SK-N-SH (cell line): Measurements from ENCODE around the gene TAF1B. TPM values are rescaled to one million over a fixed set of nuclear protein-coding genes. Genes with fewer than 3 reads are reported as not detected.

Experiments used
- CTCF ChIA-PET: fragments of 300-600, 350-600 bp; formaldehyde crosslinking; extraction: SDS; loops from one replicate; lab custom pipeline; 2021; lab: Yijun Ruan, JAX
- POLR2A ChIA-PET: fragments of 350-600 bp; sonication (Branson Sonifier 250); formaldehyde crosslinking; extraction: SDS; loops from one replicate; lab custom pipeline; 2020; ENCODE audit warnings: antibody characterized with exemption, inconsistent platforms; lab: Yijun Ruan, JAX
- DNase-seq: peaks from one replicate; pipeline ENCODE4 v3.0.0; 2012
- H2AFZ ChIP-seq: fragments of 200-600 bp; sonication (generic); 2 replicates; pipeline ENCODE4 v1.8.1; 2016; ENCODE audit warnings: antibody characterized with exemption, mild to moderate bottlenecking, low read depth
- H3F3A ChIP-seq: fragments of 200-600 bp; sonication (generic); replicated peaks from 2 replicates; pipeline ENCODE3; 2016; ENCODE audit warnings: antibody characterized with exemption, mild to moderate bottlenecking; ENCODE audit not compliant: insufficient read depth
- H3K27ac ChIP-seq, 2 experiments: fragments of 200-500 bp in 1 of 2; fragments of 200-600 bp in 1 of 2; sonication (Bioruptor generic) in 1 of 2; sonication (generic), shearing (Covaris generic) in 1 of 2; 2 replicates each; pipeline versions ENCODE4 v1.5.1 to v1.6.1; 2014 to 2016; ENCODE audit warnings: low read depth in 2 of 2, inconsistent platforms in 1 of 2, low read length in 1 of 2, mild to moderate bottlenecking in 1 of 2, mixed read lengths in 1 of 2
- H3K27me3 ChIP-seq: fragments of 200-600 bp; sonication (generic), shearing (Covaris generic); 2 replicates; pipeline ENCODE4 v1.6.1; 2016; ENCODE audit warnings: mixed run types; ENCODE audit not compliant: insufficient read depth
- H3K36me3 ChIP-seq, 2 experiments: fragments of 200-500 bp in 1 of 2; fragments of 200-600 bp in 1 of 2; sonication (Bioruptor generic) in 1 of 2; sonication (generic) in 1 of 2; replicated peaks in 1 of 2; 2 replicates each; pipeline versions ENCODE3 to v1.5.1; 2014 to 2016; ENCODE audit warnings: low read length in 1 of 2, mild to moderate bottlenecking in 1 of 2; ENCODE audit not compliant: insufficient read depth in 2 of 2, control insufficient read depth in 1 of 2
- H3K4me1 ChIP-seq, 2 experiments: fragments of 200-500 bp in 1 of 2; fragments of 200-600 bp in 1 of 2; sonication (Bioruptor generic) in 1 of 2; sonication (generic), shearing (Covaris generic) in 1 of 2; 2 replicates each; pipeline versions ENCODE4 v1.5.1 to v1.6.1; 2014 to 2016; ENCODE audit warnings: low read depth in 1 of 2, low read length in 1 of 2, mixed run types in 1 of 2; ENCODE audit not compliant: insufficient read depth in 2 of 2, control insufficient read depth in 1 of 2
- H3K4me2 ChIP-seq: fragments of 200-600 bp; sonication (generic), shearing (Covaris generic); 2 replicates; pipeline ENCODE4 v1.6.1; 2017; ENCODE audit warnings: mixed run types
- H3K4me3 ChIP-seq, 2 experiments: fragments of 200-500 bp in 1 of 2; fragments of 200-600 bp in 1 of 2; sonication (Bioruptor generic) in 1 of 2; sonication (generic), shearing (Covaris generic) in 1 of 2; 2 replicates each; pipeline versions ENCODE4 v1.5.1 to v1.8.1; 2014 to 2016; ENCODE audit warnings: low read depth in 2 of 2, inconsistent platforms in 1 of 2, low read length in 1 of 2, mild to moderate bottlenecking in 1 of 2, mixed read lengths in 1 of 2, moderate library complexity in 1 of 2
- H3K79me2 ChIP-seq: fragments of 200-600 bp; sonication (generic); 2 replicates; pipeline ENCODE4 v1.8.1; 2017; ENCODE audit warnings: mild to moderate bottlenecking; ENCODE audit not compliant: insufficient read depth
- H3K9ac ChIP-seq: fragments of 200-600 bp; sonication (generic); 2 replicates; pipeline ENCODE4 v1.6.1; 2017; ENCODE audit warnings: mixed run types
- H3K9me2 ChIP-seq: fragments of 200-600 bp; sonication (generic); 2 replicates; pipeline ENCODE4 v1.6.1; 2017; ENCODE audit warnings: mixed run types
- H3K9me3 ChIP-seq: fragments of 200-600 bp; sonication (generic); 2 replicates; pipeline ENCODE4 v1.6.1; 2017; ENCODE audit warnings: mixed run types, mild to moderate bottlenecking, moderate library complexity
- H4K20me1 ChIP-seq: fragments of 200-600 bp; sonication (generic); 2 replicates; pipeline ENCODE4 v1.6.1; 2017; ENCODE audit warnings: mild to moderate bottlenecking, mixed run types; ENCODE audit not compliant: insufficient read depth
- EP300 ChIP-seq, 2 experiments: IDR thresholded peaks; 2 replicates each; pipeline versions ENCODE4 v1.4.0 to v1.6.1; 2012; ENCODE audit warnings: borderline replicate concordance in 1 of 2, low read depth in 1 of 2, low read length in 1 of 2
- EZH2phosphoT487 ChIP-seq: fragments of 200-600 bp; sonication (generic); IDR thresholded peaks from 2 replicates; pipeline ENCODE4 v1.6.1; 2017; ENCODE audit warnings: low read depth, mixed run types, mild to moderate bottlenecking, antibody characterized with exemption, moderate library complexity, borderline replicate concordance
- FOXJ3 ChIP-seq: sonication (generic); formaldehyde crosslinking; IDR thresholded peaks from 2 replicates; pipeline ENCODE4 v1.5.1; 2020; ENCODE audit warnings: mild to moderate bottlenecking, missing genetic modification reagents
- GABPA ChIP-seq: IDR thresholded peaks from 2 replicates; pipeline ENCODE4 v1.4.0; 2012; ENCODE audit warnings: low read depth, mild to moderate bottlenecking
- JUND ChIP-seq: IDR thresholded peaks from 2 replicates; pipeline ENCODE4 v1.4.0; 2012
- MEF2A ChIP-seq: IDR thresholded peaks from 2 replicates; pipeline ENCODE4 v1.4.0; 2012; ENCODE audit warnings: low read depth, borderline replicate concordance
- MXI1 ChIP-seq: IDR thresholded peaks from 2 replicates; pipeline ENCODE4 v1.6.1; 2012; ENCODE audit warnings: mild to moderate bottlenecking, low read depth, low read length, improper control_type of control experiment
- NFIC ChIP-seq: IDR thresholded peaks from 2 replicates; pipeline ENCODE4 v1.4.0; 2012; ENCODE audit warnings: borderline replicate concordance
- NRF1 ChIP-seq: IDR thresholded peaks from 2 replicates; pipeline ENCODE4 v1.6.1; 2012; ENCODE audit warnings: low read depth, mild to moderate bottlenecking, low read length
- RAD21 ChIP-seq: IDR thresholded peaks from 2 replicates; pipeline ENCODE4 v1.6.1; 2012; ENCODE audit warnings: mild to moderate bottlenecking, low read length
- SMC3 ChIP-seq: IDR thresholded peaks from 2 replicates; pipeline ENCODE4 v1.6.1; 2012; ENCODE audit warnings: low read depth, low read length, improper control_type of control experiment
- TAF1 ChIP-seq: IDR thresholded peaks from 2 replicates; pipeline ENCODE4 v1.6.1; 2012; ENCODE audit warnings: low read depth, mild to moderate bottlenecking, low read length, moderate library complexity, borderline replicate concordance
- YY1 ChIP-seq: IDR thresholded peaks from 2 replicates; pipeline ENCODE4 v1.4.0; 2012; ENCODE audit warnings: low read depth, mild to moderate bottlenecking
- WGBS: methylation state at CpG from one replicate; pipeline ENCODE4 v1.1.6; 2017; ENCODE audit warnings: low lambda C conversion rate; 5-methylcytosine and 5-hydroxymethylcytosine counted together
- polyA plus RNA-seq, 3 experiments: library from polyadenylated mRNA; depleted of rRNA; stranded (reverse); fragments of >200 nt; gene quantifications; 2 replicates each; pipeline ENCODE4 v1.2.3, GENCODE V29; 2012
- TF ChIP-seq, protein P1 (sequence below): IDR thresholded peaks from 2 replicates; pipeline ENCODE4; 2012
- TF ChIP-seq, protein P2 (sequence below): fragments of 200-600 bp; sonication (generic); IDR thresholded peaks from 2 replicates; pipeline ENCODE4 v1.6.1; 2017; ENCODE audit warnings: antibody characterized with exemption, mild to moderate bottlenecking, moderate library complexity
- TF ChIP-seq, protein P3 (sequence below): IDR thresholded peaks from 2 replicates; pipeline ENCODE4 v1.4.0; 2012; ENCODE audit warnings: low read depth, borderline replicate concordance
- TF ChIP-seq, protein P4 (sequence below): IDR thresholded peaks from 2 replicates; pipeline ENCODE4 v1.4.0; 2012; ENCODE audit warnings: low read depth
- TF ChIP-seq, protein P5 (sequence below): IDR thresholded peaks from 2 replicates; pipeline ENCODE4 v1.6.1; 2012; ENCODE audit warnings: mild to moderate bottlenecking, low read depth, low read length, moderate library complexity

The TAF1B gene
- polyA plus RNA-seq, 1 of the 3 experiments (the other 2 are of a cell fraction) = 7.8 TPM

DNA sequence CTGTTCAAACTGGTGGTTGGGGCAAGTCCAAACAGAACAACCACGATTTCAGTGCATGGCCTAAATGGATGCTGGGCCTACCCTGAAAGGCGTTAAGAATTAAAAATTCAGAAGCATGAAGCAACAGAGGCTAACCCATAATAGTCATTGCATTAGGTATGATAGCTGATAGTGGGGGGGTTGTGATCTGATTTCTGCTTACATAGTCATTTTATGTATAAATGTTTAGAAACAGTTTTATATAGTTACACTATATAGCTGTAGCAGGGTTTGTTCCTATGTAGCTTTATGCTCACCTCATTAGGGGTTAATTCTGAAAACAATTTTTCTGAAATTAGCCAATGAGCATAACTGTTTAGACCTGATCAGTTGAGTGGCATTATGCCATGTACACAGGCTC, 9.6 kb downstream of the TAF1B start:
- H3K4me3 ChIP-seq = no peak overlapping the region
- WGBS = 97% methylated on average over 2 of the region's 2 CpGs
- H2AFZ ChIP-seq = no peak overlapping the region
- ChIA-PET CTCF (interaction anchor here (0.6 to 1.1 kb wide), 3 partner anchors 39 to 220 kb away, joined by 3 read pairs; no protein-coding TSS in a partner anchor), POLR2A (interaction anchor here (1.5 kb wide), 1 partner anchor 9 kb away, joined by 5 read pairs; the partner anchor contains the start of gene TAF1B)
- DNase-seq = no peak
- H3F3A ChIP-seq = no peaks in the 10 kb centered on the region
- no peaks in the 10 kb centered on the region for H3K27me3 ChIP-seq
- H3K9me3 ChIP-seq = 0 out of 2 replicates have a peak, but pooled peaks cover 2% of the 10 kb centered on the region
- no peak overlapping the region for H3K9ac ChIP-seq
- no peaks in the 10 kb centered on the region; a peak in 1 of 4 replicates for H3K4me1 ChIP-seq
- H3K4me2 ChIP-seq = no peak overlapping the region
- H3K27ac ChIP-seq = no peak overlapping the region
- TF ChIP-seq, protein P1, sequence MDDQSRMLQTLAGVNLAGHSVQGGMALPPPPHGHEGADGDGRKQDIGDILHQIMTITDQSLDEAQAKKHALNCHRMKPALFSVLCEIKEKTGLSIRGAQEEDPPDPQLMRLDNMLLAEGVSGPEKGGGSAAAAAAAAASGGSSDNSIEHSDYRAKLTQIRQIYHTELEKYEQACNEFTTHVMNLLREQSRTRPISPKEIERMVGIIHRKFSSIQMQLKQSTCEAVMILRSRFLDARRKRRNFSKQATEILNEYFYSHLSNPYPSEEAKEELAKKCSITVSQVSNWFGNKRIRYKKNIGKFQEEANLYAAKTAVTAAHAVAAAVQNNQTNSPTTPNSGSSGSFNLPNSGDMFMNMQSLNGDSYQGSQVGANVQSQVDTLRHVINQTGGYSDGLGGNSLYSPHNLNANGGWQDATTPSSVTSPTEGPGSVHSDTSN = no peak
- TF ChIP-seq NFIC = no peak
- TF ChIP-seq, protein P2, sequence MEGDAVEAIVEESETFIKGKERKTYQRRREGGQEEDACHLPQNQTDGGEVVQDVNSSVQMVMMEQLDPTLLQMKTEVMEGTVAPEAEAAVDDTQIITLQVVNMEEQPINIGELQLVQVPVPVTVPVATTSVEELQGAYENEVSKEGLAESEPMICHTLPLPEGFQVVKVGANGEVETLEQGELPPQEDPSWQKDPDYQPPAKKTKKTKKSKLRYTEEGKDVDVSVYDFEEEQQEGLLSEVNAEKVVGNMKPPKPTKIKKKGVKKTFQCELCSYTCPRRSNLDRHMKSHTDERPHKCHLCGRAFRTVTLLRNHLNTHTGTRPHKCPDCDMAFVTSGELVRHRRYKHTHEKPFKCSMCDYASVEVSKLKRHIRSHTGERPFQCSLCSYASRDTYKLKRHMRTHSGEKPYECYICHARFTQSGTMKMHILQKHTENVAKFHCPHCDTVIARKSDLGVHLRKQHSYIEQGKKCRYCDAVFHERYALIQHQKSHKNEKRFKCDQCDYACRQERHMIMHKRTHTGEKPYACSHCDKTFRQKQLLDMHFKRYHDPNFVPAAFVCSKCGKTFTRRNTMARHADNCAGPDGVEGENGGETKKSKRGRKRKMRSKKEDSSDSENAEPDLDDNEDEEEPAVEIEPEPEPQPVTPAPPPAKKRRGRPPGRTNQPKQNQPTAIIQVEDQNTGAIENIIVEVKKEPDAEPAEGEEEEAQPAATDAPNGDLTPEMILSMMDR = no peak
- no peak for TF ChIP-seq YY1
- TF ChIP-seq JUND = no peak
- TF ChIP-seq FOXJ3 (CRISPR knock-in tag) = no peak
- TF ChIP-seq, protein P3, sequence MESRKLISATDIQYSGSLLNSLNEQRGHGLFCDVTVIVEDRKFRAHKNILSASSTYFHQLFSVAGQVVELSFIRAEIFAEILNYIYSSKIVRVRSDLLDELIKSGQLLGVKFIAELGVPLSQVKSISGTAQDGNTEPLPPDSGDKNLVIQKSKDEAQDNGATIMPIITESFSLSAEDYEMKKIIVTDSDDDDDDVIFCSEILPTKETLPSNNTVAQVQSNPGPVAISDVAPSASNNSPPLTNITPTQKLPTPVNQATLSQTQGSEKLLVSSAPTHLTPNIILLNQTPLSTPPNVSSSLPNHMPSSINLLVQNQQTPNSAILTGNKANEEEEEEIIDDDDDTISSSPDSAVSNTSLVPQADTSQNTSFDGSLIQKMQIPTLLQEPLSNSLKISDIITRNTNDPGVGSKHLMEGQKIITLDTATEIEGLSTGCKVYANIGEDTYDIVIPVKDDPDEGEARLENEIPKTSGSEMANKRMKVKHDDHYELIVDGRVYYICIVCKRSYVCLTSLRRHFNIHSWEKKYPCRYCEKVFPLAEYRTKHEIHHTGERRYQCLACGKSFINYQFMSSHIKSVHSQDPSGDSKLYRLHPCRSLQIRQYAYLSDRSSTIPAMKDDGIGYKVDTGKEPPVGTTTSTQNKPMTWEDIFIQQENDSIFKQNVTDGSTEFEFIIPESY = no peak
- no peak for TF ChIP-seq GABPA
- no peak for TF ChIP-seq SMC3
- TF ChIP-seq EZH2phosphoT487 = no peak
- TF ChIP-seq, protein P4, sequence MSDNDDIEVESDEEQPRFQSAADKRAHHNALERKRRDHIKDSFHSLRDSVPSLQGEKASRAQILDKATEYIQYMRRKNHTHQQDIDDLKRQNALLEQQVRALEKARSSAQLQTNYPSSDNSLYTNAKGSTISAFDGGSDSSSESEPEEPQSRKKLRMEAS = no peak
- TF ChIP-seq TAF1 = no peak
- TF ChIP-seq RAD21 = no peak
- TF ChIP-seq, protein P5, sequence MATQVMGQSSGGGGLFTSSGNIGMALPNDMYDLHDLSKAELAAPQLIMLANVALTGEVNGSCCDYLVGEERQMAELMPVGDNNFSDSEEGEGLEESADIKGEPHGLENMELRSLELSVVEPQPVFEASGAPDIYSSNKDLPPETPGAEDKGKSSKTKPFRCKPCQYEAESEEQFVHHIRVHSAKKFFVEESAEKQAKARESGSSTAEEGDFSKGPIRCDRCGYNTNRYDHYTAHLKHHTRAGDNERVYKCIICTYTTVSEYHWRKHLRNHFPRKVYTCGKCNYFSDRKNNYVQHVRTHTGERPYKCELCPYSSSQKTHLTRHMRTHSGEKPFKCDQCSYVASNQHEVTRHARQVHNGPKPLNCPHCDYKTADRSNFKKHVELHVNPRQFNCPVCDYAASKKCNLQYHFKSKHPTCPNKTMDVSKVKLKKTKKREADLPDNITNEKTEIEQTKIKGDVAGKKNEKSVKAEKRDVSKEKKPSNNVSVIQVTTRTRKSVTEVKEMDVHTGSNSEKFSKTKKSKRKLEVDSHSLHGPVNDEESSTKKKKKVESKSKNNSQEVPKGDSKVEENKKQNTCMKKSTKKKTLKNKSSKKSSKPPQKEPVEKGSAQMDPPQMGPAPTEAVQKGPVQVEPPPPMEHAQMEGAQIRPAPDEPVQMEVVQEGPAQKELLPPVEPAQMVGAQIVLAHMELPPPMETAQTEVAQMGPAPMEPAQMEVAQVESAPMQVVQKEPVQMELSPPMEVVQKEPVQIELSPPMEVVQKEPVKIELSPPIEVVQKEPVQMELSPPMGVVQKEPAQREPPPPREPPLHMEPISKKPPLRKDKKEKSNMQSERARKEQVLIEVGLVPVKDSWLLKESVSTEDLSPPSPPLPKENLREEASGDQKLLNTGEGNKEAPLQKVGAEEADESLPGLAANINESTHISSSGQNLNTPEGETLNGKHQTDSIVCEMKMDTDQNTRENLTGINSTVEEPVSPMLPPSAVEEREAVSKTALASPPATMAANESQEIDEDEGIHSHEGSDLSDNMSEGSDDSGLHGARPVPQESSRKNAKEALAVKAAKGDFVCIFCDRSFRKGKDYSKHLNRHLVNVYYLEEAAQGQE = no peak
- TF ChIP-seq MXI1 = no peak
- TF ChIP-seq NRF1 = no peak
- no peak for TF ChIP-seq MEF2A
- TF ChIP-seq EP300 (IDR thresholded peaks at IDR 0.05; ENCODE audit: borderline replicate concordance in 1 of 2, low read depth in 1 of 2, low read length in 1 of 2) = no peak
- peaks cover 3% of the 10 kb centered on the region; the same call in 1 of the 2 replicates for H3K9me2 ChIP-seq
- peaks cover 10% of the 10 kb centered on the region for H3K79me2 ChIP-seq
- peaks cover 83 to 89% of the 10 kb centered on the region in 2 experiments for H3K36me3 ChIP-seq
- H4K20me1 ChIP-seq = no peaks in the 10 kb centered on the region
